Measurements from ENCODE around the gene PCDHAC2. TPM values are rescaled to one million over a fixed set of nuclear protein-coding genes. Genes with fewer than 3 reads are reported as not detected.

Gene PCDHAC2
- total RNA-seq, 2 experiments from 2014 or later: not detected

DNA sequence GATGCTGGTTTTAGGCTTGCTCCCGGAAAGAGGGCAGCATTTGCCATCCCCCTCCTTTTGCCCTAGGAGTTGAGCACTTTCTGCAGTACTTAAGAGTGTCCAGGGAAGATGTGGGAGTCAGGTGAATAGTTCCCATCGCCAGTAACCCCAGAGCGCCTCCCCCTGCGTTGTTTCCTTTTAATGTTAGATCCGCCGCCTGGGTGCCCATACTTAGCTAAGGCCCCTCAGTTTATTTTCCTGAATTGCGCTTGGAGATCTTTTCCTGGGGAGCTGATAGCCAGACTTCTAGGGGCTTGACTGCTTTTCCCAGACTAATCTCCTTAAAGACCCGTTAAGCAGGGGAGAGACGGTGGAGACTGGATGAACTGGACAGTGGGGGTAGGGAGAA, 377 bp upstream of the PCDHAC2 start:
- peak overlapping the region; percentile 31 for H3K27ac Mint-ChIP-seq
- POLR2A ChIA-PET: no interaction called here
- H3K4me3 Mint-ChIP-seq: no peak overlapping the region
- no peaks in the 10 kb centered on the region for H3K4me1 Mint-ChIP-seq
- no peak for DNase-seq
- H3K9me3 Mint-ChIP-seq: no peaks in the 10 kb centered on the region
- CTCF ChIA-PET: interaction anchor here (1.4 kb wide), 1 partner anchor 11 kb away, joined by 3 read pairs; no protein-coding TSS in a partner anchor
- H3K27me3 Mint-ChIP-seq: peaks cover 37% of the 10 kb centered on the region
- no peaks in the 10 kb centered on the region for H3K36me3 Mint-ChIP-seq (ENCODE audit: low read depth)

DNA sequence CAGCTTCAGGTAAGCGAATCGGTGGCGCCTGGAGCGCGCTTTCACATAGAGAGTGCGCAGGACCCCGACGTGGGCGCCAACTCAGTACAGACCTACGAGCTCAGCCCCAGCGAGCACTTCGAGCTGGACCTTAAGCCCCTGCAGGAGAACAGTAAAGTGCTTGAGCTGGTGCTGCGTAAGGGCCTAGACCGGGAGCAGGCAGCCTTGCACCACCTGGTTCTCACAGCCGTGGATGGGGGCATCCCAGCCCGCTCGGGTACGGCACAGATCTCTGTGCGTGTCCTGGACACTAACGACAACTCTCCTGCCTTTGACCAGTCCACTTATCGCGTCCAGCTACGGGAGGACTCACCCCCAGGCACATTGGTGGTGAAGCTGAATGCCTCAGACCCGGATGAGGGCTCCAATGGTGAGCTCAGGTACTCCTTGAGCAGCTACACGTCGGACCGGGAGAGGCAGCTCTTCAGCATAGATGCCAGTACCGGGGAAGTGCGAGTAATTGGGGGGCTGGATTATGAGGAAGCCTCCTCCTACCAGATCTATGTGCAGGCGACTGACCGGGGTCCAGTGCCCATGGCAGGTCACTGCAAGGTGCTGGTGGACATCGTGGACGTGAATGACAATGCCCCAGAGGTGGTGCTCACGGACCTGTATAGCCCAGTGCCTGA, 1.1 kb downstream of the PCDHAC2 start:
- Mint-ChIP-seq H3K27ac (no peak overlapping the region), H3K36me3 (ENCODE audit: low read depth) (no peaks in the 10 kb centered on the region), H3K4me1 (no peaks in the 10 kb centered on the region), H3K4me3 (no peak overlapping the region), H3K27me3 (peaks cover 37% of the 10 kb centered on the region), H3K9me3 (no peaks in the 10 kb centered on the region)
- CTCF ChIA-PET: no interaction called here
- POLR2A ChIA-PET: no interaction called here
- no peak for DNase-seq

DNA sequence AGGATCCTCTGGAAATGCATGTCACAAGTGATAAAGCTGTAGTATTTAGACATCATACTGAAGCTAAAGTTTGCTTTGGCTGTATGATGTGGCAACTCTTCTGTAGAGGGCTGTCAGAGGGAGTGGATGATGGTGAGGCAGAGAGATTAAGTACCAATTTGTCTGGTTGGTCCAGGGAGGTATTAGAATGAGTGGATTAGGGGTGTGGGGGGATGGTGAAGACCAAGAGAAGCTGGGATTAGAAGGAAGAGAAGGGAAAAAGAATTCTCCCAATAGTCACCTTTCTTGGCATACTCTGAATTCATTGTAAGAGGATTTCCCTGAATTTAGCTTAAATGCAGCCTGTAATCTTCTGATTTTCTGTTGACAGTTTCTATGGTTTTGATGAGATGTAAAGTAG, 3.6 kb downstream of the PCDHAC2 start:
- Mint-ChIP-seq H3K27ac (no peak overlapping the region), H3K27me3 (peaks cover 27% of the 10 kb centered on the region), H3K4me3 (no peak overlapping the region), H3K36me3 (ENCODE audit: low read depth) (no peaks in the 10 kb centered on the region), H3K4me1 (no peaks in the 10 kb centered on the region), H3K9me3 (no peaks in the 10 kb centered on the region)
- ChIA-PET POLR2A (no interaction called here), CTCF (no interaction called here)
- no peak for DNase-seq

DNA sequence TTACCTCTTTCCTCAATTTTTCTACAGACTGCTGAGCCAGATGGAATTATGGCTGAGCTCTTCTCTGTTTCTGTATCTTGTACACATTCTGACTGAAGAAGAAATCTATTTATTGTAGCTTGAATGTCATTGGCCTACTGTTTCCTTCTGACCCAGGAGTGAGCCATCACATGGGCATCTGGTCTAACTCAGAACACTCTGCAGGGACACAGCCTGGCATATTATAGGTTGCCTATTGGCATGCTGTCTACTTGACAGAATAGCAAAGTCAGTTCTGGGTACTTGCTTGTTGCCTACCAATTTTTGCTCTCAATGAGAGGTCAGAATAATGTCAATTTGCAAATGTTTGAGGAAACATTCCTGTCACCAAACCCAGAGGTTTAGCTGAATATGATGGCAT, 7.3 kb downstream of the PCDHAC2 start:
- ChIA-PET CTCF (no interaction called here), POLR2A (no interaction called here)
- H3K27ac Mint-ChIP-seq: no peak overlapping the region
- H3K9me3 Mint-ChIP-seq: no peaks in the 10 kb centered on the region
- peaks cover 3% of the 10 kb centered on the region for H3K27me3 Mint-ChIP-seq
- no peaks in the 10 kb centered on the region for H3K4me1 Mint-ChIP-seq
- no peaks in the 10 kb centered on the region for H3K36me3 Mint-ChIP-seq (ENCODE audit: low read depth)
- no peak overlapping the region for H3K4me3 Mint-ChIP-seq
- no peak for DNase-seq

DNA sequence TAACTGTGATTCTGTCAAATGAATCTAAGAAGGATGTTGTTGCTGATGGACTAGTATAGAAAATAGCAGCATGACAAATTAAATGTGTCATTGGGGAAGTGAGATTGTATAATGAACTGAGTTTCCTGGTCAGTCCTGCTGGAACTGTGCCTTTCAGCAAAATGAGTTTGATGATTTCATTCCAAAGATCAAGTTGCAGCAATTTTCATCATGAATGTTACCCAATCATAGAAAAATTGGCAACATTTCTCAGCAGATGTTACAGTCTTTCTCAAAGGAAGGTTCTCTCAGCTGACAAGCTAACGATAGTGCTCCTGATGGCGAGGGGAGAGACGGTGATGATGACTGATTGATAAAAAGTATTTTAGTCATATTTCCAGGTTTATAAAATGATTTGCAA, 10.7 kb downstream of the PCDHAC2 start:
- no peaks in the 10 kb centered on the region for H3K36me3 Mint-ChIP-seq (ENCODE audit: low read depth)

DNA sequence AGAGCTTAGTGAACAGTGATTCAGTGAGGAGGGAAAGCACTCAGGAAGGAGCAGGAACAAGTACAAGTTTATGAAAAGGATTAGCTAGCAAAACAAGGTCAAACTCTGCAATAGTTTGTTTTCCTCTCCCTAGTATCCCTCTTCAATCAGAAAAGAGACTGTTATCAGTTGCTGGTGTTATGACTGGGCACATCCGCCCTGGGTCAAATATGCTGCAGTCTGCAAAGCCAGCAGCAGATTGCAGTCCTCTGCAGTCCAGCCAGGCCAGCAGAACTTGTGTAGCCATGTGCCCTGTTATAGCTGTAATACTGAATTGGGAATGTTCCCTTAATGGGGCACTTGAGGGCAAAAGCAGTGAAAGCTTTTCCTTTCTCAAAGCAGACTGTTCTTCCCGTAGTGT, 12.0 kb downstream of the PCDHAC2 start:
- Mint-ChIP-seq H3K9me3 (no peaks in the 10 kb centered on the region), H3K4me3 (no peak overlapping the region), H3K4me1 (no peaks in the 10 kb centered on the region), H3K27ac (no peak overlapping the region), H3K36me3 (ENCODE audit: low read depth) (no peaks in the 10 kb centered on the region), H3K27me3 (no peaks in the 10 kb centered on the region)
- POLR2A ChIA-PET: no interaction called here
- no peak for DNase-seq
- CTCF ChIA-PET: no interaction called here

More for the DNA sequence above, 10.7 kb downstream of the PCDHAC2 start:
- ChIA-PET CTCF (no interaction called here), POLR2A (no interaction called here)
- Mint-ChIP-seq H3K27me3 (no peaks in the 10 kb centered on the region), H3K4me1 (no peaks in the 10 kb centered on the region), H3K9me3 (no peaks in the 10 kb centered on the region), H3K4me3 (no peak overlapping the region), H3K27ac (no peak overlapping the region)
- DNase-seq: no peak

DNA sequence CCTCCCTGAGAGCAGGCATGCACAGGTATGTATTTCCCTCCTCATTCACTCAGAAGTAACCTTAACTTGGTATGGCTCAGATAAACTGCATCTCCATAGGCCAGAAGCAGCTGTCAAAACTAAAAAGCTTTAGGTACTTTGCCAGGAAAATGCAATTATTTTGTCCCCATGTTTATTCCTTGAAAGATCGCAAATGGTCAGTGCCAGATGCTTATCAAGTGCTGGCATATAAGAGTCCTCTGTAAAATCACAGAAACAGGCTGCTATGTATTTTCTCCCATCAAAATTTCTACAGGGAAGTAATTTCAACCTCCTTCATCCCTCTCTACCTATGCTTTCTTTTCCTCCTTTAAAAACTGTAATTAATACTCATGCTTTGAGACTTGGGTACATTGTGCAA, 12.7 kb downstream of the PCDHAC2 start:
- CTCF ChIA-PET: no interaction called here
- Mint-ChIP-seq H3K36me3 (ENCODE audit: low read depth) (no peaks in the 10 kb centered on the region), H3K27me3 (no peaks in the 10 kb centered on the region), H3K4me1 (no peaks in the 10 kb centered on the region), H3K4me3 (no peak overlapping the region), H3K27ac (no peak overlapping the region), H3K9me3 (no peaks in the 10 kb centered on the region)
- DNase-seq: no peak
- POLR2A ChIA-PET: no interaction called here

DNA sequence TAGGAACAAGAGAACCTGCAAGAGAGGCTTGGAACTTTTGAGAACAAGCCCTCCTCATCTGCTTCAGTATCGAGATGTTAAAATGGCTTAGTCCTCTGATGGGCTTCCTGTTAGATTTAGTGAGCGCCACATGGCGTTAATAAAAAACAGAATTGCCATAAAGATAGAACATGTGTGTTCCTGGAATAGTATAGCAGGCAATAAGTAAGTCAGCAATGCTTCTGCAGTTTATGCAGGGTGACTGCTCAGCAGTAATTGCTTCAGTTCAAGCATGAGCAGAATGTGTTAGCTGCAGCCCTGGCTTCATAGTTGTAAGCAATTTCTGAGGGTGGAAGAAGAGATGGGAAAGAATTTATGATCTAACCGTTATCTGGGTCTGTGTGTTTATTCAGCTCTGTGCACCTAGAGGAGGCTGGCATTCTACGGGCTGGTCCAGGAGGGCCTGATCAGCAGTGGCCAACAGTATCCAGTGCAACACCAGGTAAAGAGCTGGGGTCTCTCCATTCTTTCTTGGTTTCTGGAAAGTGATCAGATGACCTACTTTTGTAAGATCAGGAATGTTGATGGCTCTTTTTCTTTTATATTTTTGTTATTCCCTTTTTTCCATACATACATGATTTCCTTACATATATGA, 15.9 kb downstream of the PCDHAC2 start:
- CTCF ChIA-PET: no interaction called here
- H3K9me3 Mint-ChIP-seq: no peaks in the 10 kb centered on the region
- no peaks in the 10 kb centered on the region for H3K4me1 Mint-ChIP-seq
- POLR2A ChIA-PET: no interaction called here
- DNase-seq: no peak
- no peak overlapping the region for H3K27ac Mint-ChIP-seq
- no peaks in the 10 kb centered on the region for H3K36me3 Mint-ChIP-seq (ENCODE audit: low read depth)
- H3K4me3 Mint-ChIP-seq: no peak overlapping the region
- no peaks in the 10 kb centered on the region for H3K27me3 Mint-ChIP-seq

DNA sequence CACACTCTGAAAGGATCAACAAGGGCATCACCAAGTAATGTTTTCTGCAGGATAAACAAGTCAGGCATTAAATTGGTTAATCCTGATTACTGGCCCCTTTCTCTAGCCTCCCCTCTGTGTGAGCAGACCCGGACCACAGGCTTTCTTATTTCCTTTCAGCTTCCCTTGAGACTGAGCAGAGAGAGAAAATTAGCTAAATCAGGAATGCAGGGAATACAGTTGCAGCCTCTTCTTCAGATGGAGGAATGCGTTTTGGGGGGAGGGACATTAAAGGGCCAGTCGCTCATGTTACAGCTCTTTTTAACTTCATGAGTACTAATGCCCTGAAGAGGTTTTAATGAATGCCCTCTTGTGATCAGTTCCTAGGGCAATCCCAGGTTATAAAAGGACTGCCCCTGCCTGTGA, 19.8 kb downstream of the PCDHAC2 start:
- H3K4me3 Mint-ChIP-seq: no peak overlapping the region
- H3K36me3 Mint-ChIP-seq (ENCODE audit: low read depth): no peaks in the 10 kb centered on the region
- CTCF ChIA-PET: no interaction called here
- POLR2A ChIA-PET: no interaction called here
- no peaks in the 10 kb centered on the region for H3K9me3 Mint-ChIP-seq
- no peak for DNase-seq
- H3K4me1 Mint-ChIP-seq: no peaks in the 10 kb centered on the region
- H3K27me3 Mint-ChIP-seq: no peaks in the 10 kb centered on the region
- H3K27ac Mint-ChIP-seq: no peak overlapping the region

DNA sequence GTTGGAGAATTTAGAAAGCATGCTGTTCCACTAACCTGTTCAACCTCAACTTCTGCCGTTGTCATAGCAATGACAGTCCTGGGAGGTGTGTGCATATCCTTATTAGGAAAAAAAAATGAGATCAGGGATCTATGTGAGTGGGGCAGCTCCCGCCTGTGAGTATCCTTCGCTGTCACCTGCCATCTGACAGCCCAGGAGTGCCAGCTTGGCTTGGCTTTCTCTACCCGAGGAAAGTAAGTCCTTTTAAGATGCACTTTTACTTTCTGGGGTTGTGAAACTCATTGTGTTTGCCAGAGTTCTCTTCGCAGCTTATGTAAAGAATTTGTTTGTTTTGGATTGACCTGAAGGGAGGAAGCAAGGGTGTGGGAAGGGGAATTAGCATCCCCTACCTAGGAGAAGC, 21.8 kb downstream of the PCDHAC2 start:
- Mint-ChIP-seq H3K9me3 (no peaks in the 10 kb centered on the region), H3K27me3 (no peaks in the 10 kb centered on the region), H3K4me1 (no peaks in the 10 kb centered on the region)

DNA sequence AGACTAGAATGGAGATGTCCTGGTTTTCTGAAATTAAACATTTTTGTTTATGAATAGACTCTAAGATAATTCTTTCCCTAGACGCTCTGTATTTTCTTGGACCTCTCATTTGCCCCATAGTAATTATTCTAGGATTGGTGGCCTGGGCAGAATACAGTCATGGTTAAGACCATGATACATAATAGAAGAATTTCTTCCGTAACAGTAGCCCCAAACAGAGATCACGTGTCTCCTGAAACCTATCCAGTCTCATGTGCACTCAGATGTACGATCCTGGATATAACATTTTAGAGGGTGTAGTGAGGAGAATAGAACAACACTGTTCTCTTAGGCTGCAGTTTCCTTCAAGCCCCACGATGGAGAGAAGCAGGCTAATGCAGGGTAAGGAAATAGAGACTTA, 22.3 kb downstream of the PCDHAC2 start:
- no peaks in the 10 kb centered on the region for H3K36me3 Mint-ChIP-seq (ENCODE audit: low read depth)
- POLR2A ChIA-PET: no interaction called here
- CTCF ChIA-PET: no interaction called here
- H3K9me3 Mint-ChIP-seq: no peaks in the 10 kb centered on the region
- no peak overlapping the region for H3K27ac Mint-ChIP-seq
- H3K4me3 Mint-ChIP-seq: no peak overlapping the region
- H3K4me1 Mint-ChIP-seq: no peaks in the 10 kb centered on the region
- no peaks in the 10 kb centered on the region for H3K27me3 Mint-ChIP-seq
- DNase-seq: no peak

More for the DNA sequence above, 21.8 kb downstream of the PCDHAC2 start:
- CTCF ChIA-PET: no interaction called here
- H3K4me3 Mint-ChIP-seq: no peak overlapping the region
- DNase-seq: no peak
- POLR2A ChIA-PET: no interaction called here
- no peak overlapping the region for H3K27ac Mint-ChIP-seq
- no peaks in the 10 kb centered on the region for H3K36me3 Mint-ChIP-seq (ENCODE audit: low read depth)

DNA sequence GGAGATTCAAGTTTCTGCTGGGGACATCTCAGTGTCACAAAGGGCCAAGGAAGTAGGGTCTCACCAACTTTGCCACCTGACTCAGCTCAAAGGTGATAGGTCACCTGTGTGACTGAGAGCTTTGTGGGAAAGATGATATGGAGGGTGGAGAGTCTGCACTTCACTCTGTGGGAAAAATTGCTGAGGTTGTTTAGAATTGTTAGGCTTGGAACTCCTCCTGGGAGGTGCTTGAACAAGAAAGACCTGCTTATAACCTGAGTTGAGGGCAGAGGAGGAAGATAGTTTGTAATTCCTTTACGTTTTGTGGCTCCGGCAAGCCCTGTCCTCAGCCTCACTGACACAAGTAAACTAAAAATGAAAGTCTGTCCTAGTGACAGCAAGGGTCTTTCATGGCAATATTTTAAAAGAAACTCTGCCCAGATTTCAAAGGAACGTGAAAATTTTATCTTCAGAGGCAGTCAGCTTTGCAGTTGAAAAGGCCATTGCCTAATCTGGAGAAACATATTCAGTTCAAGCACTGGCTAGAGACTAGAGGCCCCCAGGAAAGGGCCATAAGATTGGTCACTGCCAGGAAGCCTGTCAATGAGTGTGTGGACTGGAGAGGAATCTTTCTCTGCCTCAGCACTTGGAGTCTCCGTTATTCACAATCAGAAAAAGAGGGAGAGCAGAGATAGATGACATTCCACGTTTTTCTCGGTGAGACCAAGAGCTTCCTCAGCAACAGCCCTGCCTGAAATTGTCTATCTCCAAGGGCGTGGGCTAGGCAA, 23.2 kb downstream of the PCDHAC2 start:
- Mint-ChIP-seq H3K9me3 (no peaks in the 10 kb centered on the region), H3K4me1 (no peaks in the 10 kb centered on the region), H3K36me3 (ENCODE audit: low read depth) (no peaks in the 10 kb centered on the region), H3K27ac (no peak overlapping the region), H3K27me3 (no peaks in the 10 kb centered on the region), H3K4me3 (no peak overlapping the region)
- ChIA-PET CTCF (no interaction called here), POLR2A (no interaction called here)
- no peak for DNase-seq

DNA sequence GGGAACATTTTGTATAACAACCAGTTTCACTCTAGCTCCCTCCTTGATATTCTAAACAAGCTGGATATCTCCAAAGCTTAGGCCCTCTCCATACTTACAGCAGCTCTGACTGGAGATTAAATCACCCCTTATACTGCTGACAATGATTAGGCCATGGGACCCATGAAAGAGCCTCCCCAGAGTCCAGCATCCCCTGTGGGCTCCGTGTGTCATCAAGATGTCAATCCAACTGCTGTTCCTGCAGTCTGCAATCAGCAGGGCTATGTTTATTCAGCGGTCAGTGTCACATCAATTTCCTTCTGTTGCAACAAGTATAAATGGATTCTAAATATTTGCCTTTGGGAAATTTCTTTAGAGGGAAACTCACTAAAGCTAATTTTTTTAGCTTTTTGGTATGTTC, 26.6 kb downstream of the PCDHAC2 start:
- H3K9me3 Mint-ChIP-seq: no peaks in the 10 kb centered on the region
- no peak overlapping the region for H3K4me3 Mint-ChIP-seq
- no peak overlapping the region for H3K27ac Mint-ChIP-seq
- no peaks in the 10 kb centered on the region for H3K36me3 Mint-ChIP-seq (ENCODE audit: low read depth)
- no peaks in the 10 kb centered on the region for H3K4me1 Mint-ChIP-seq
- H3K27me3 Mint-ChIP-seq: peaks cover under 1% of the 10 kb centered on the region
- POLR2A ChIA-PET: no interaction called here
- no peak for DNase-seq
- CTCF ChIA-PET: interaction anchor here (1.1 kb wide), 1 partner anchor 15 kb away, joined by 3 read pairs; no protein-coding TSS in a partner anchor

DNA sequence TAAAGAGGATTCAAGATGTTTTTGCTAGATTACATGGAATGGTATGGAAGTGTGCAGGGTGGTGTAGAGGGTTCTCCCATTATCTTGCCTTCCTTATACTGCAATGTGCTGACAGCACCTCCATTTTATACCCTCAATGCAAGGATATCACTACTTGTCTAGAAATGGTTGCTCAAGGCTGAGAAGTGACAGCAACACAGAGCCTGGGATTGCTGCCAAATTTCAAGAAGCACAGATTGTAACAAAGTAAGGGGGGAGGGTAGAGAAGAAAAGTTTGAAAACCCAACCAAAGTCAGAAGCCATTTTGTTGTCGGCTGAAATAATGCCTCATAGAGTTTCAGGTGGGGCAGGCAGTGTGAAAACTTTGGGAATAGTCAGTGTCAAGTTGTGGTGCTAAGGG, 29.8 kb downstream of the PCDHAC2 start:
- no peak for DNase-seq
- ChIA-PET POLR2A (no interaction called here), CTCF (no interaction called here)
- Mint-ChIP-seq H3K4me1 (no peaks in the 10 kb centered on the region), H3K27me3 (peaks cover 2% of the 10 kb centered on the region), H3K9me3 (no peaks in the 10 kb centered on the region), H3K27ac (no peak overlapping the region), H3K36me3 (ENCODE audit: low read depth) (no peaks in the 10 kb centered on the region), H3K4me3 (no peak overlapping the region)
